ENCODE data around the gene DCAF10. TPM values are rescaled to one million over a fixed set of nuclear protein-coding genes. Genes with fewer than 3 reads are reported as not detected.

DCAF10 gene
- total and polyA plus RNA-seq, 4 donors, result 9.7 to 22.2 (median 15.3) TPM

DNA sequence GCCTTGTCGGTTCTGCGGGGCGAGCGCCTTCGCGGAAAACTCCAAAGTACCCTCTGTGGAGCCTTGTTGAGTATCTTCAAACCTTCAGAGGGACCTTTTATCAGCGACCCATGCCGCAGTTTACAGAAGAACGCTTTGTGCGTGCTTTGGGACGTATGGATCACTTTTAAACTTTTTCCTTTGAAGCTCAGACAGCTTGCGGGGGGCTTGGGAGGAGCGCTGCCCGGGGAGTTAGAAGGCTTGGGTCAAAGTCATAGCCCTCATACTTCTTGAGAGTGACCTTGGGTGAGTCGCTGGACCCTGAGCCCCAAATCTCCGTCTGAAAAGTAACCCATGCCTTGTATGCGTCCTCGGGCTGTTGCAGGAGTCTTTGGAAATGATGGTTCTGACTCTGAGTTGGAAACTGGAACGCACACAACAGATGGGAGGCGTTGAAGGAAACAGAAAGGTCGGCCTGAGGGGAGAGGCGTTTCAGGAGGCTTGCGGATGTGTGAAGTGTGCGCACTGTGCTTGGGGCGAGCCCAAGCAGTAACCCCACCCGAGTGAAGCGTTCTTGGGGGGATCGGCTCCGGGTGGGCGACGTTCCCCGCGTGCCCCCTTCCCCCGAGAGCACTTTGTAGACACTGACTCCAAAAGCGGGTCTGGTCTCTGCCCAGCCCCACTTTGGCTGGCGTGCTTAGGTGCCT, 104.0 kb downstream of the DCAF10 start:
- peak overlapping the region; percentile 44 to 91 for H3K27ac ChIP-seq (ENCODE audit: low read depth in 1 of 2, low read length in 2 of 2)

DNA sequence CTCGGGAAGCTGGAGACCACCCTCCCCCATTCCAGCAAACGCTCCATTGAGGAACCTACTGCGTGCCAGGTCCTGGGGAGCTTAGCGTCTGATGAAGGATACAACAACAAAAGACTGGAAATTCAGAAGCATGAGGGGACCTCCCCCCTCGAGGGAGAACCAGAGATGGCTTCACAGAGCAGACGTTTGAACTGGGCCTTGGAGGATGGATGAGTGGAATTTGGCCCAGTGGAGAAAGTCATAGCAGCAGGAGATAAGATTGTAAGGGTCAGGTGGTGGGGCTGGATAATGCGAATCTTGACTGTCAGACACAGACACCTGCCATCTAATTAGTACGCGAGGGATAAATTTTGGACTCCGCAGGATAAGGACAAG, 104.5 kb downstream of the DCAF10 start:
- no peak overlapping the region for H3K27ac ChIP-seq (ENCODE audit: low read depth in 1 of 2, low read length in 2 of 2)
- no peak overlapping the region for H3K9ac ChIP-seq (ENCODE audit: low read depth in 1 of 2, low read length in 2 of 2)

More for the DNA sequence above, 104.0 kb downstream of the DCAF10 start:
- 32% methylated on average over 36 of the region's 36 CpGs for WGBS
- TF ChIP-seq HNF4A (conservative IDR thresholded peaks at IDR 0.05), result peak in 1 of 2 donors; percentile 9
- TF ChIP-seq YY1 (IDR thresholded peaks at IDR 0.05), result no peak
- H3K9ac ChIP-seq (ENCODE audit: low read depth in 1 of 2, low read length in 2 of 2), result peak overlapping the region; percentile 24 to 57
- H3K36me3 ChIP-seq (ENCODE audit: control insufficient read depth in 4 of 4, insufficient read depth in 3 of 4, low read depth in 1 of 4, low read length in 3 of 4), result no peaks in the 10 kb centered on the region
- no peaks in the 10 kb centered on the region for H3K27me3 ChIP-seq (ENCODE audit: control insufficient read depth in 4 of 4, insufficient read depth in 4 of 4, low read length in 3 of 4)
- H3K4me1 ChIP-seq (ENCODE audit: control insufficient read depth in 4 of 4, insufficient read depth in 4 of 4, low read length in 3 of 4), result peaks cover 10 to 31% (median 20%) of the 10 kb centered on the region in 4 donors
- H3K9me3 ChIP-seq (ENCODE audit: control insufficient read depth in 4 of 4, low read length in 3 of 4), result no peaks in the 10 kb centered on the region
- DNase-seq (ENCODE audit: low spot score), result peak; percentile 55
- peak overlapping the region; percentile 62 to 96 (median 65) for H3K4me3 ChIP-seq (ENCODE audit: low read depth in 1 of 3, low read length in 3 of 3)

DNA sequence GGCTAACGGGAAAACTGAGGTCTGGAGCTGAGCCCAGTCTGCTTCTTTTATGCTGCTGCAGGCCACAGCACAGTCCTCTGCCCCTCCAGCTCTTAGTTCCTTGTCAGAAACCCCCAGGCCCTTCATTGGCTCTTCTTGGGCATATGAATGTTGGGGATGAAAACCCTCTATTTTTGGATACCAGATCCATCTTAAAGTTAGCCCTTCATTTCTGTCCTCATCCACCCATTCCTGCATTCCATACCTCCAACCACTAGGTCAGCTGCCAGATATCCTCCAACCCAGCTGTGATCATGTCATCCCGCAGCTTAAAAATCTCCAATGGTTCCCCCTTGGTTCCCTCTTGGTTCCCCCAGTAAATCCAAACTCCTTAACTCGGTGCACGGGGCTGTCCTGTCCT, 105.2 kb downstream of the DCAF10 start:
- no peaks in the 10 kb centered on the region for H3K9me3 ChIP-seq (ENCODE audit: control insufficient read depth in 4 of 4, low read length in 3 of 4)
- peaks cover 10 to 31% (median 20%) of the 10 kb centered on the region in 4 donors for H3K4me1 ChIP-seq (ENCODE audit: control insufficient read depth in 4 of 4, insufficient read depth in 4 of 4, low read length in 3 of 4)
- no peak for DNase-seq (ENCODE audit: low spot score)
- no peak for TF ChIP-seq YY1 (IDR thresholded peaks at IDR 0.05)
- no peak for TF ChIP-seq RXRA (IDR thresholded peaks at IDR 0.05)
- TF ChIP-seq ZBTB33 (IDR thresholded peaks at IDR 0.05), result no peak
- no peak for TF ChIP-seq GABPA (IDR thresholded peaks at IDR 0.05 in 1 of 2, conservative IDR thresholded peaks at IDR 0.05 in 1 of 2)
- TF ChIP-seq, protein P1, sequence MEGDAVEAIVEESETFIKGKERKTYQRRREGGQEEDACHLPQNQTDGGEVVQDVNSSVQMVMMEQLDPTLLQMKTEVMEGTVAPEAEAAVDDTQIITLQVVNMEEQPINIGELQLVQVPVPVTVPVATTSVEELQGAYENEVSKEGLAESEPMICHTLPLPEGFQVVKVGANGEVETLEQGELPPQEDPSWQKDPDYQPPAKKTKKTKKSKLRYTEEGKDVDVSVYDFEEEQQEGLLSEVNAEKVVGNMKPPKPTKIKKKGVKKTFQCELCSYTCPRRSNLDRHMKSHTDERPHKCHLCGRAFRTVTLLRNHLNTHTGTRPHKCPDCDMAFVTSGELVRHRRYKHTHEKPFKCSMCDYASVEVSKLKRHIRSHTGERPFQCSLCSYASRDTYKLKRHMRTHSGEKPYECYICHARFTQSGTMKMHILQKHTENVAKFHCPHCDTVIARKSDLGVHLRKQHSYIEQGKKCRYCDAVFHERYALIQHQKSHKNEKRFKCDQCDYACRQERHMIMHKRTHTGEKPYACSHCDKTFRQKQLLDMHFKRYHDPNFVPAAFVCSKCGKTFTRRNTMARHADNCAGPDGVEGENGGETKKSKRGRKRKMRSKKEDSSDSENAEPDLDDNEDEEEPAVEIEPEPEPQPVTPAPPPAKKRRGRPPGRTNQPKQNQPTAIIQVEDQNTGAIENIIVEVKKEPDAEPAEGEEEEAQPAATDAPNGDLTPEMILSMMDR (IDR thresholded peaks at IDR 0.05; ENCODE audit: low read depth, low read length, missing input control), result no peak
- TF ChIP-seq FOXA1 (IDR thresholded peaks at IDR 0.05), result no peak
- TF ChIP-seq JUND (IDR thresholded peaks at IDR 0.05), result no peak
- no peak for TF ChIP-seq HNF4A (conservative IDR thresholded peaks at IDR 0.05)
- TF ChIP-seq RAD21 (IDR thresholded peaks at IDR 0.05), result no peak
- TF ChIP-seq SP1 (IDR thresholded peaks at IDR 0.05), result no peak
- no peak for TF ChIP-seq ATF3 (IDR thresholded peaks at IDR 0.05)
- no peak for TF ChIP-seq HNF4G (IDR thresholded peaks at IDR 0.05)
- TF ChIP-seq TAF1 (conservative IDR thresholded peaks at IDR 0.05), result no peak
- no peak for TF ChIP-seq FOXA2 (IDR thresholded peaks at IDR 0.05)
- no peak for TF ChIP-seq MAX (IDR thresholded peaks at IDR 0.05)
- no peak for TF ChIP-seq EGR1 (IDR thresholded peaks at IDR 0.05; ENCODE audit: low read depth in 2 of 2)
- 95% methylated on average over 4 of the region's 4 CpGs for WGBS
- H3K27ac ChIP-seq (ENCODE audit: low read depth in 1 of 2, low read length in 2 of 2), result no peak overlapping the region
- H3K27me3 ChIP-seq (ENCODE audit: control insufficient read depth in 4 of 4, insufficient read depth in 4 of 4, low read length in 3 of 4), result no peaks in the 10 kb centered on the region
- no peaks in the 10 kb centered on the region for H3K36me3 ChIP-seq (ENCODE audit: control insufficient read depth in 4 of 4, insufficient read depth in 3 of 4, low read depth in 1 of 4, low read length in 3 of 4)
- no peak overlapping the region for H3K4me3 ChIP-seq (ENCODE audit: low read depth in 1 of 3, low read length in 3 of 3)
- H3K9ac ChIP-seq (ENCODE audit: low read depth in 1 of 2, low read length in 2 of 2), result no peak overlapping the region

More for the DNA sequence above, 104.5 kb downstream of the DCAF10 start:
- Histone ChIP-seq H3K4me1 (ENCODE audit: control insufficient read depth in 4 of 4, insufficient read depth in 4 of 4, low read length in 3 of 4) (peaks cover 10 to 31% (median 20%) of the 10 kb centered on the region in 4 donors), H3K9me3 (ENCODE audit: control insufficient read depth in 4 of 4, low read length in 3 of 4) (no peaks in the 10 kb centered on the region), H3K4me3 (ENCODE audit: low read depth in 1 of 3, low read length in 3 of 3) (no peak overlapping the region), H3K36me3 (ENCODE audit: control insufficient read depth in 4 of 4, insufficient read depth in 3 of 4, low read depth in 1 of 4, low read length in 3 of 4) (no peaks in the 10 kb centered on the region), H3K27me3 (ENCODE audit: control insufficient read depth in 4 of 4, insufficient read depth in 4 of 4, low read length in 3 of 4) (no peaks in the 10 kb centered on the region)
- WGBS, result 86% methylated on average over 10 of the region's 10 CpGs
- no peak for DNase-seq (ENCODE audit: low spot score)
- no peak for TF ChIP-seq ATF3 (IDR thresholded peaks at IDR 0.05)
- TF ChIP-seq GABPA (IDR thresholded peaks at IDR 0.05 in 1 of 2, conservative IDR thresholded peaks at IDR 0.05 in 1 of 2), result no peak
- TF ChIP-seq JUND (IDR thresholded peaks at IDR 0.05), result no peak
- no peak for TF ChIP-seq YY1 (IDR thresholded peaks at IDR 0.05)
- no peak for TF ChIP-seq EGR1 (IDR thresholded peaks at IDR 0.05; ENCODE audit: low read depth in 2 of 2)

All from liver (tissue), 9 donors.